Measurements from ENCODE around the gene KCNK7. TPM values are rescaled to one million over a fixed set of nuclear protein-coding genes. Genes with fewer than 3 reads are reported as not detected.

The KCNK7 gene
- total and polyA plus RNA-seq, 8 donors, result 0.21 to 2.0 (median 0.48) TPM; not detected in 1

- DNase-seq, result no peak
- no peaks in the 10 kb centered on the region for H3K27me3 ChIP-seq
- peaks cover 0 to 60% of the 10 kb centered on the region in 2 donors for H3K36me3 ChIP-seq
- peak overlapping the region in 1 of 2 donors; percentile 91 for H3K4me3 ChIP-seq
- no peak for ATAC-seq
- H3K9me3 ChIP-seq, result no peaks in the 10 kb centered on the region
- TF ChIP-seq CTCF (IDR thresholded peaks at IDR 0.05), result no peak
- peak overlapping the region in 1 of 2 donors; percentile 99 for H3K27ac ChIP-seq
- intact Hi-C loops (cut with DNase I), result no loop called here
- peaks cover 29 to 62% of the 10 kb centered on the region in 2 donors for H3K4me1 ChIP-seq
These were observed 17.5 kb downstream of the KCNK7 start for GRCh38 chr11:65578134-65578533.

- no peak for ATAC-seq
- Histone ChIP-seq H3K9me3 (no peaks in the 10 kb centered on the region), H3K27ac (peak overlapping the region; percentile 84 to 99), H3K4me1 (peaks cover 30 to 66% of the 10 kb centered on the region in 2 donors), H3K36me3 (peaks cover 0 to 56% of the 10 kb centered on the region in 2 donors), H3K27me3 (no peaks in the 10 kb centered on the region), H3K4me3 (peak overlapping the region; percentile 68 to 91)
- intact Hi-C loops (cut with DNase I), result no loop called here
- DNase-seq, result no peak
- no peak for TF ChIP-seq CTCF (IDR thresholded peaks at IDR 0.05)
These were observed 17.9 kb downstream of the KCNK7 start for GRCh38 chr11:65577756-65578109.

GRCh38 chr11:65576867-65577755 is 18.5 kb downstream of the KCNK7 start:
- peaks cover 31 to 68% of the 10 kb centered on the region in 2 donors for H3K4me1 ChIP-seq
- peak overlapping the region; percentile 84 to 99 for H3K27ac ChIP-seq
- ATAC-seq (peak; percentile 43), DNase-seq (peak in 2 of 4 donors; percentile 86 to 97)
- no peaks in the 10 kb centered on the region for H3K27me3 ChIP-seq
- H3K9me3 ChIP-seq, result no peaks in the 10 kb centered on the region
- peak overlapping the region; percentile 68 to 91 for H3K4me3 ChIP-seq
- intact Hi-C loops (cut with DNase I), result no loop called here
- no peak for TF ChIP-seq CTCF (IDR thresholded peaks at IDR 0.05)
- peaks cover 0 to 50% of the 10 kb centered on the region in 2 donors for H3K36me3 ChIP-seq

- H3K27me3 ChIP-seq, result no peaks in the 10 kb centered on the region
- H3K27ac ChIP-seq, result peak overlapping the region; percentile 84 to 99
- no peak for TF ChIP-seq CTCF (IDR thresholded peaks at IDR 0.05)
- intact Hi-C loops (cut with DNase I), result no loop called here
- H3K36me3 ChIP-seq, result peaks cover 0 to 42% of the 10 kb centered on the region in 2 donors
- ATAC-seq, result no peak
- peak overlapping the region; percentile 68 to 91 for H3K4me3 ChIP-seq
- peaks cover 39 to 76% of the 10 kb centered on the region in 2 donors for H3K4me1 ChIP-seq
- no peaks in the 10 kb centered on the region for H3K9me3 ChIP-seq
- peak in 1 of 4 donors; percentile 64 for DNase-seq
These were observed 19.3 kb downstream of the KCNK7 start for GRCh38 chr11:65576232-65576866.

Measured in left lung (tissue), 10 donors.